Effector memory CD4-positive, alpha-beta T cell (primary cell): ENCODE data around the gene TOR1AIP1.
"Not testable (repeated sequence)": the region's sequence is repeated elsewhere in the genome, so short reads cannot be mapped to it uniquely, and the experiment has no call there.

Source experiments
- DNase-seq, 3 donors: peaks; one replicate each; pipeline ENCODE4 v3.0.0-alpha.2; 2020
- H3K27ac ChIP-seq: 2 replicates; pipeline ENCODE4 v1.7.0; 2013; ENCODE audit warnings: mild to moderate bottlenecking, low read length, moderate library complexity; ENCODE audit not compliant: insufficient read depth, poor library complexity, severe bottlenecking
- H3K27me3 ChIP-seq: replicated peaks from 2 replicates; pipeline ENCODE4 v1.7.0; 2013; ENCODE audit warnings: mild to moderate bottlenecking, low read length; ENCODE audit not compliant: insufficient read depth, control insufficient read depth, poor library complexity, severe bottlenecking
- H3K36me3 ChIP-seq: 2 replicates; pipeline ENCODE4 v1.7.0; 2013; ENCODE audit warnings: mild to moderate bottlenecking, low read length, moderate library complexity; ENCODE audit not compliant: control insufficient read depth, insufficient read depth
- H3K4me1 ChIP-seq: 2 replicates; pipeline ENCODE4 v1.7.0; 2013; ENCODE audit warnings: low read length, mild to moderate bottlenecking; ENCODE audit not compliant: control insufficient read depth, insufficient read depth, poor library complexity, severe bottlenecking
- H3K4me3 ChIP-seq: 2 replicates; pipeline ENCODE4 v1.7.0; 2013; ENCODE audit warnings: low read length, low read depth, mild to moderate bottlenecking; ENCODE audit not compliant: insufficient read depth, poor library complexity, severe bottlenecking
- H3K9me3 ChIP-seq: 2 replicates; pipeline ENCODE4 v1.7.0; 2013; ENCODE audit warnings: mild to moderate bottlenecking, low read length, moderate library complexity; ENCODE audit not compliant: control insufficient read depth

Gene TOR1AIP1

DNA sequence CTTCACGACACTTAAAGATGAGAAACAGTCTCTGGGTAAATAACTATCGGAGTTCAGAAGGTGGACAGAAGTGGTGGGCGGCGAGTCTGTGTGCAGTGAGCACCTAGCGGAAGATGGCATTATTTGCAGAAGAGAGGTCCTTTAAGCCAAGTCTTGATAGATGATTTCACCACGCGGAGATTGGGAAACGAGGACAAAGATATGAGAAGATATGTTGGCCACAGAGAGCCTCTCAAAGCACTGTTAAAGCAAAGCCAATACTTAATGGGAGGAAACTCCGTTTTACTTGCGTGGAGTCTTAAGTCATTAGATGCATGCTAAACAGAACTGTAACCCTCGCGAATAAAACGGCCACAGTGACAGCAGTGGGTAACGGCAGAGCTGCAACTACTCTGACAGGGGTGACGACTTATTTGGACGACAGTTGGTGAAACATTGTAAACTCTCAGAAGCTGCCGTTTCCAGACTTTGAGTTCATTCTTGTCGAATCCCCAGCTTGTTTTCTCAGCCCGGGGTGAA lies 71.9 kb downstream of the TOR1AIP1 start:
- H3K9me3 ChIP-seq = no peaks in the 10 kb centered on the region
- DNase-seq = peak in 2 of 3 donors; percentile 12 to 18
- peak overlapping the region; percentile 92 for H3K27ac ChIP-seq
- peaks cover 18% of the 10 kb centered on the region for H3K4me1 ChIP-seq
- no peaks in the 10 kb centered on the region for H3K36me3 ChIP-seq
- H3K4me3 ChIP-seq = peak overlapping the region; percentile 96
- H3K27me3 ChIP-seq = no peaks in the 10 kb centered on the region

DNA sequence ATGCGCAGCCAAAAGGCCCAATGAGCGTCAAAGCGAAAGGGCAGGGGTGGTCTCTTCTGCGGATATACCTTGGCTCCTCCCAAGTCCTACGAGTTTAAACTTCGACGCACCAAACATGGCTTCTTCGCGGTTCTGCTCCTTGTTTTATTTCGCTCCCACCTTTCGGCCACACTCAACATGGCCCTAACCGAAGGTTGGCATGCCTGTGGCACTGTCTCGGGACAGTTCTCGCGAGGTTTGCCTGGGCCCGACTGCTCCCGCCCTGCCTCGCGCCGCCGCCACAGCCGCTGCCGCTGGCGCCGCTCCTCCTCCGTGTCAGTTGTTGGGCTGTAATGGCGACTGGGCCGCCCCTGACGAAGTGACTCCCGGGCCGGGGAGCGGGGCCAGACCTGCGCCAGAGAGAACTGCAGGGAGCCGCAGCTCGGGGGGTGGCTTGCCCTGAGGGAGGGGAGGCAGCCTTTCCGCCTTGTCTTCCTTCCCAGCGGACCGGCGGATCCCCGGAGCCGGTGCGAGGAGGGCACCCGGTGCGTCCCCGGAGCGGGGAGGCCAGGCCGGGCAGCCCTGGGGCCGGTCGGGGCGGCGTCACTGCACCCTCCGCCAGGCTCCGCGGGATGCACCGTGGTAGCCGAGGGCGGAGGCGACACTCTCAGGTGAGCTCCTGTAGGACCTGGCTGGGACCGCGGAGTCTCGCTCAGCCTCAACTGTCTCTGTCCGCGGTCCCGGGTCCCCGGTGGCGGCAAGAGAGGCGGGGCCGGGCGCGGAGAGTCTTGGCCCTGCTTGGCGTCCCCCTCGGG lies 72.6 kb downstream of the TOR1AIP1 start, which contains the start of gene CEP350:
TSS of gene CEP350 (plus strand) at position 318 of the 794 bp plus-strand sequence. CDS start 31,372 bp downstream, outside the sequence.
- peak; percentile 95 to 98 (median 97) for DNase-seq
- peak within 1 kb of the TSS; percentile 96 for H3K4me3 ChIP-seq
- H3K9me3 ChIP-seq = no peaks in the 10 kb centered on the region
- peaks cover 18% of the 10 kb centered on the region for H3K4me1 ChIP-seq
- H3K27ac ChIP-seq = peak within 1 kb of the TSS; percentile 92
- no peaks in the 10 kb centered on the region for H3K36me3 ChIP-seq
- H3K27me3 ChIP-seq = no peaks in the 10 kb centered on the region

DNA sequence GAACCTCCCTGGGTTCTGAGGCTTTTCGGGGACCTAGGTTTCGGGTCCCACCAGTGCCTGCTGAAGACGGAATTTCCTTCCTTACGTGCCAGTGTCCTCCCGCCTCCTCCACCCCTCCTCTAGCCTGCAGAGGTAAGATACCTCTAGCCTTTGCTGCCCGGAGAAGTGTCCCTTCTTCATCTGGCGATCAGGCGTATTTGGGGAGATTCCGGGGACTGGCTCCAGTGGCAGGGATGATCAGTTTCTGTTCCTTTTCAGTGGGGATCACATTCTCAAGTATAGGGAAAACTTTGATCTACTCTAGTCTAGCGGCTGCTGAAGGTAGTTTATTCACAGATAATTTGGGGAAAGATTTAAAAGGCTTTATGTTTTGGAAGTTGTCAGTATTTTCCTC lies 73.2 kb downstream of the TOR1AIP1 start:
- peaks cover 18% of the 10 kb centered on the region for H3K4me1 ChIP-seq
- H3K4me3 ChIP-seq = peak overlapping the region; percentile 96
- H3K27me3 ChIP-seq = no peaks in the 10 kb centered on the region
- no peaks in the 10 kb centered on the region for H3K9me3 ChIP-seq
- H3K27ac ChIP-seq = peak overlapping the region; percentile 92
- DNase-seq = no peak
- H3K36me3 ChIP-seq = no peaks in the 10 kb centered on the region

DNA sequence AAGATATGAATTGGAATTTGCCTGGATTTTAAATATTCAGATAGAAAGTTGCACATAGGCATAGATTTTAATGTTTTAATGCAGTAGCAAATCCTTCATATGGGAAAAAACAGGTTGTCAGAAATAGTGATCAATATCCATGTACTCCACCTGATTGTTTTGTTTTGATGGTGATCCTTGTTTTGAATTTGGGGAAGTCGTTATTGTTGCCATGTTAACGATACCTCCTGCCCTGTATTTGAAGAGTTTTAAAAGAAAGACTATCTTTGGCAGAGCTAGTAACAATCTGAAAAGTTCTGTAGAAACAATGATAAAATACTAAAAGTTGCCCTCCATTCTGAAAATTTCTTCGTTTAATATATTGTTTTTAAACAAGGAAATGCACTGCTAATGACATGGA lies 73.6 kb downstream of the TOR1AIP1 start:
- Histone ChIP-seq H3K4me3 (peak overlapping the region; percentile 96), H3K9me3 (no peaks in the 10 kb centered on the region), H3K36me3 (no peaks in the 10 kb centered on the region), H3K27me3 (no peaks in the 10 kb centered on the region), H3K27ac (peak overlapping the region; percentile 92), H3K4me1 (peaks cover 18% of the 10 kb centered on the region)
- no peak for DNase-seq

DNA sequence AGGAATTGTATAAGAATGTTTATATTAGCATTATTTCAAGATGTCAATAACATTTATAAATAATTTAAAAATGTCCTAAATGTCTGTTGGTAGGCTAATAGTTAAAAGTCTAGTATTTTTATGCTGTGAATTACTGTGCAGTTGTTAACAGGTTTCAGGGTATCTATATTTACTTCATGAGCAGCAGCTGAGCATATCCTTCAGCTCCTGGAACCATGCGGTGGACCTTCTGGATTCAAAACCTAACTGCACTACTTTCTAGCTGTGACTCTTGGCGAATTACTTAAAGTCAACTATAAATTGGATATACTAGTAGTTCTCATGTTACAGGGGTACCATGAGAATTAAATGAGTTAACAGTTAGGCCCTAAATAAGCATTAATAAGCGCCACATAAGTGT lies 76.3 kb downstream of the TOR1AIP1 start:
- no peaks in the 10 kb centered on the region for H3K36me3 ChIP-seq

DNA sequence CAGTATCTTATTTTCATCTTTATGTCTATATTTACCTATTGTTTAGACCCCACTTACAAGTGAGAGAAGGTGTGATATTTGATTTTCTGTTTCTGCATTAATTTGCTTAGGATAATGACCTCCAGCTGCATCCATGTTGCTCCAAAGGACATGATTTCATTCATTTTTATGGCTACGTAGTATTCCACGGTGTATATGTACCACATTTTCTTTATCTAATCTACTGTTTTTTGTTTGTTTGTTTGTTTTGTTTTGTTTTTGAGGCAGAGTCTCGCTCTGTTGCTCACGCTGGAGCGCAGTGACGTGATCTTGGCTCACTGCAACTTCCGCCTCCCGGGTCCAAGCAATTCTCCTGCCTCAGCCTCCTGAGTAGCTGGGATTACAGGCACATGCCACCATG lies 80.1 kb downstream of the TOR1AIP1 start:
- H3K4me3 ChIP-seq, H3K9me3 ChIP-seq, H3K36me3 ChIP-seq, DNase-seq, H3K27ac ChIP-seq, H3K4me1 ChIP-seq, H3K27me3 ChIP-seq: not testable (repeated sequence)

More for the DNA sequence above, 76.3 kb downstream of the TOR1AIP1 start:
- Histone ChIP-seq H3K27me3 (no peaks in the 10 kb centered on the region), H3K9me3 (no peaks in the 10 kb centered on the region), H3K4me3 (no peak overlapping the region), H3K4me1 (peaks cover 16% of the 10 kb centered on the region), H3K27ac (no peak overlapping the region)
- DNase-seq = no peak

DNA sequence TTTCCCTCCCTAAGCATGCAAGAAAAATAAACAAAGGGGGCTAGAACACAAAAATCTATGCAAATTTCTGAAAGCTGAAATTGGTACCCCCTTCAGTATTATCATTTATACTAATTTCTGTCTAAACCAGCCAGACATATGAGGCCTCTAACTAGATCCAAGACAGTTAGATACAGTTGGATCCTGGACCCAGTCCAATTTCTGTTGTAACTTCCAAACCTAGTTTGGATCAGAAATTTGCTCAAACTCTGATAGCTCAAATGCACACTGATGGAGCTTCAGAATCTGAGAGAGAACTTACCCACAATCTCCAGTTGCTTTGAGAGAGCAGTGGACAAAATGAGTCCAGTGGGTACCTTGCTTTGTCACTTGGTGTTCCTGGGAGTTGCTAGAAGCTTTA lies 84.5 kb downstream of the TOR1AIP1 start:
- Histone ChIP-seq H3K27ac (no peak overlapping the region), H3K4me3 (no peak overlapping the region), H3K36me3 (no peaks in the 10 kb centered on the region), H3K27me3 (no peaks in the 10 kb centered on the region), H3K4me1 (peaks cover 5% of the 10 kb centered on the region), H3K9me3 (no peaks in the 10 kb centered on the region)
- DNase-seq = no peak

DNA sequence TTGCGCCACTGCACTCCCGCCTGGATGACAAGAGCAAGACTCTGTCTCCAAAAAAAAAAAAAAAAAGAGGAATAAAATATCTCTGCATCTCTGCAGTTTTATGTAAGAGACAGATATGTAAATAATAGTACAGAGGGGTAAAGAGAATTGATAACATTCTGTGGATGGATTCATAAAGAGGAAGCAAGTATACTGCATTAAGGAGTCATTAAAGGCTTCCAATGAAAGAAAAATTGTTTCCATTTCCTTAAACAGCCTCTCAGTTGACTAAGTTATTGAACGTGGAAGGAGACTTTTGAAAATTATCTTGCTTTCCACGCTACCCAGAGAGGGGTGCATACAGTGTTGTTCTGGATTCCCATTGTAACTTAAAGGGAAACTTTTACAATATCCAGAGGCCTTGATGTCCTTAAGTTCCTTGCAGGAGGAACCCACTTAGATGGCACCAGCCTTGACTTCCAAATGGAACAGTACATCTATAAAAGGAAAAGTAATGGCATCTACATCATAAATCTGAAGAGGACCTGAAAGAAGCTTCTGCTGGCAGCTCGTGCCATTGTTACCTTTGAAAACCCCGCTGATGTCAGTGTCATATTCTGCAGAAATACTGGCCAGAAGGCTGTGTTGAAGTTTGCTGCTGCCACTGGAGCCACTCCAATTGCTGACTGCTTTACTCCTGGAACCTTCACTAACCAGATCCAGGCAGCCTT lies 86.4 kb downstream of the TOR1AIP1 start:
- no peak overlapping the region for H3K4me3 ChIP-seq
- H3K9me3 ChIP-seq = no peaks in the 10 kb centered on the region
- no peak for DNase-seq
- no peaks in the 10 kb centered on the region for H3K36me3 ChIP-seq
- H3K4me1 ChIP-seq = peaks cover 5% of the 10 kb centered on the region
- no peak overlapping the region for H3K27ac ChIP-seq
- no peaks in the 10 kb centered on the region for H3K27me3 ChIP-seq

DNA sequence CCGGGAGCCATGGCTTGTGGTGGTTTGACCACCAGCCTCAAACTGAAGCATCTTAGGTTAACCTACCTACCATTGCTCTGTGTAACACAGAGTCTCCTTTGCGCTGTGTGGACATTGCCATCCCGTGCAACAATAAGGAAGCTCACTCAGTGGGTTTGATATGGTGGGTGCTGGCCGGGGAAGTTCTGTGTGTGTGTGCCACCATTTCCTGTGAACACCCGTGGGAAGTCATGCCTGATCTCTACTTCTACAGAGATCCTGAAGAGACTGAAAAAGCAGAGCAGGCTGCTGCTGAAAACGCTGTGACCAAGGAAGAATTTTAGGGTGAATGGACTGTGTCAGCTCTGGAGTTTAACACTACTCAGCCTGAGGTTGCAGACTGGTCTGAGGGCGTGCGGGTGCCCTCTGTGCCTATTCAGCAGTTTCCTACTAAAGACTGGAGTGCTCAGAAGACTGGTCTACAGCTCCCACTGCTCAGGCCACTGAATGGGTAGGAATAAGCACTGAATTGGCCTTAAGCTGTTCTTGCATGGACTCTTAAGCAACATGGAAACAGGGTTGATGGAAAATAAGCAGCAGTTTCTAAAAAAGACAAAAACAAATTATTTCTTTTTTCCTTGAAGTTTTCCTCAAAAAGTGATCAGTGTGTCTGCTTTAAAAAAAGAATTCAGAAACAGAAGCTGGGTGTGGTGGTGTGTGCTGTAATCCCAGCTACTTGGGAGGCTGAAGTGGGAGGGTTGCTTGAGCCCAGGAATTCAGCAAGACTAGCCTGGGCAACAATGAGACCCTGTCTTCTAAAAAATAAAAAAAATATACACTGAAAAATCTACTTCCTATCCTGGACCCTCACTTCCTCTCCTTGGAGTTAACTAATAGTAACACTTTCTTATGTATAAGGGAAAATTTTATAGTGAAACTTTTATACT lies 87.2 kb downstream of the TOR1AIP1 start:
- Histone ChIP-seq H3K36me3 (no peaks in the 10 kb centered on the region), H3K27ac (no peak overlapping the region), H3K9me3 (no peaks in the 10 kb centered on the region), H3K4me1 (peaks cover 5% of the 10 kb centered on the region), H3K27me3 (no peaks in the 10 kb centered on the region), H3K4me3 (no peak overlapping the region)
- no peak for DNase-seq
